ENCODE data around the gene PCNX2. TPM values are rescaled to one million over a fixed set of nuclear protein-coding genes. Genes with fewer than 3 reads are reported as not detected.
"Not testable (repeated sequence)": the region's sequence is repeated elsewhere in the genome, so short reads cannot be mapped to it uniquely, and the experiment has no call there.

PCNX2 gene
- total RNA-seq, 2 experiments from 2014 or later = 21.8 to 23.2 TPM

GRCh38 chr1:233183226-233184020 is 112.1 kb downstream of the PCNX2 start:
- Mint-ChIP-seq H3K4me3 (no peak overlapping the region), H3K9me3 (peaks cover 3% of the 10 kb centered on the region), H3K36me3 (ENCODE audit: low read depth) (peaks cover 42% of the 10 kb centered on the region), H3K4me1 (peaks cover 7% of the 10 kb centered on the region), H3K27ac (no peak overlapping the region), H3K27me3 (no peaks in the 10 kb centered on the region)
- CTCF ChIA-PET = interaction anchor here (0.6 kb wide), 1 partner anchor 34 kb away, joined by 3 read pairs; no protein-coding TSS in a partner anchor
- DNase-seq = no peak
- POLR2A ChIA-PET = interaction anchor here (0.8 kb wide), 1 partner anchor 96 kb away, joined by 3 read pairs; no protein-coding TSS in a partner anchor

GRCh38 chr1:233182587-233182986 is 112.9 kb downstream of the PCNX2 start:
- Mint-ChIP-seq H3K27me3 (no peaks in the 10 kb centered on the region), H3K4me1 (peaks cover 7% of the 10 kb centered on the region), H3K27ac (no peak overlapping the region), H3K9me3 (peaks cover 11% of the 10 kb centered on the region), H3K4me3 (no peak overlapping the region), H3K36me3 (ENCODE audit: low read depth) (peaks cover 50% of the 10 kb centered on the region)
- CTCF ChIA-PET = interaction anchor here (0.6 kb wide), 1 partner anchor 35 kb away, joined by 3 read pairs; no protein-coding TSS in a partner anchor
- no peak for DNase-seq
- POLR2A ChIA-PET = no interaction called here

- no peak overlapping the region for H3K27ac Mint-ChIP-seq
- POLR2A ChIA-PET = no interaction called here
Measured at GRCh38 chr1:233180641-233181364, 114.7 kb downstream of the PCNX2 start.

GRCh38 chr1:233179638-233180037 is 115.9 kb downstream of the PCNX2 start:
- peaks cover 78% of the 10 kb centered on the region for H3K36me3 Mint-ChIP-seq (ENCODE audit: low read depth)
- H3K4me1 Mint-ChIP-seq, DNase-seq, H3K27ac Mint-ChIP-seq, CTCF ChIA-PET, POLR2A ChIA-PET, H3K27me3 Mint-ChIP-seq, H3K4me3 Mint-ChIP-seq: not testable (repeated sequence)
- H3K9me3 Mint-ChIP-seq = peaks cover 17% of the 10 kb centered on the region

More at GRCh38 chr1:233180641-233181364, 114.7 kb downstream of the PCNX2 start:
- Mint-ChIP-seq H3K4me1 (peaks cover 7% of the 10 kb centered on the region), H3K9me3 (peaks cover 17% of the 10 kb centered on the region), H3K36me3 (ENCODE audit: low read depth) (peaks cover 66% of the 10 kb centered on the region), H3K27me3 (no peaks in the 10 kb centered on the region), H3K4me3 (no peak overlapping the region)
- no peak for DNase-seq
- CTCF ChIA-PET = no interaction called here

- POLR2A ChIA-PET = no interaction called here
- CTCF ChIA-PET = no interaction called here
- Mint-ChIP-seq H3K4me1 (no peaks in the 10 kb centered on the region), H3K9me3 (peaks cover 10% of the 10 kb centered on the region), H3K4me3 (no peak overlapping the region), H3K36me3 (ENCODE audit: low read depth) (peaks cover 62% of the 10 kb centered on the region), H3K27me3 (no peaks in the 10 kb centered on the region), H3K27ac (no peak overlapping the region)
- DNase-seq = no peak
Measured at GRCh38 chr1:233172201-233172600, 123.3 kb downstream of the PCNX2 start.

GRCh38 chr1:233170741-233171140 is 124.8 kb downstream of the PCNX2 start:
- Mint-ChIP-seq H3K4me1 (no peaks in the 10 kb centered on the region), H3K27ac (no peak overlapping the region), H3K36me3 (ENCODE audit: low read depth) (peaks cover 55% of the 10 kb centered on the region), H3K27me3 (no peaks in the 10 kb centered on the region), H3K4me3 (no peak overlapping the region), H3K9me3 (peaks cover 8% of the 10 kb centered on the region)
- CTCF ChIA-PET = no interaction called here
- no peak for DNase-seq
- POLR2A ChIA-PET = no interaction called here

- Mint-ChIP-seq H3K27me3 (no peaks in the 10 kb centered on the region), H3K4me3 (no peak overlapping the region), H3K4me1 (no peaks in the 10 kb centered on the region), H3K9me3 (peaks cover 14% of the 10 kb centered on the region), H3K27ac (no peak overlapping the region), H3K36me3 (ENCODE audit: low read depth) (peaks cover 54% of the 10 kb centered on the region)
- DNase-seq = no peak
- CTCF ChIA-PET = no interaction called here
- POLR2A ChIA-PET = no interaction called here
Measured at GRCh38 chr1:233168384-233168783, 127.1 kb downstream of the PCNX2 start.

GRCh38 chr1:233166896-233167295 is 128.6 kb downstream of the PCNX2 start:
- no peak overlapping the region for H3K27ac Mint-ChIP-seq
- H3K36me3 Mint-ChIP-seq (ENCODE audit: low read depth) = peaks cover 39% of the 10 kb centered on the region
- CTCF ChIA-PET = no interaction called here
- DNase-seq = no peak
- peaks cover 12% of the 10 kb centered on the region for H3K9me3 Mint-ChIP-seq
- no peak overlapping the region for H3K4me3 Mint-ChIP-seq
- no peaks in the 10 kb centered on the region for H3K4me1 Mint-ChIP-seq
- POLR2A ChIA-PET = no interaction called here
- no peaks in the 10 kb centered on the region for H3K27me3 Mint-ChIP-seq

- peaks cover 5% of the 10 kb centered on the region for H3K9me3 Mint-ChIP-seq
- no peaks in the 10 kb centered on the region for H3K4me1 Mint-ChIP-seq
- H3K36me3 Mint-ChIP-seq (ENCODE audit: low read depth) = peaks cover 43% of the 10 kb centered on the region
- POLR2A ChIA-PET = no interaction called here
- H3K27ac Mint-ChIP-seq = no peak overlapping the region
- H3K4me3 Mint-ChIP-seq = no peak overlapping the region
- no peaks in the 10 kb centered on the region for H3K27me3 Mint-ChIP-seq
- CTCF ChIA-PET = no interaction called here
- no peak for DNase-seq
Measured at GRCh38 chr1:233163696-233164095, 131.8 kb downstream of the PCNX2 start.

- POLR2A ChIA-PET = no interaction called here
- no peaks in the 10 kb centered on the region for H3K27me3 Mint-ChIP-seq
- DNase-seq = no peak
- peaks cover 25% of the 10 kb centered on the region for H3K36me3 Mint-ChIP-seq (ENCODE audit: low read depth)
- no peaks in the 10 kb centered on the region for H3K9me3 Mint-ChIP-seq
- CTCF ChIA-PET = no interaction called here
- no peak overlapping the region for H3K4me3 Mint-ChIP-seq
- H3K27ac Mint-ChIP-seq = no peak overlapping the region
- H3K4me1 Mint-ChIP-seq = no peaks in the 10 kb centered on the region
Measured at GRCh38 chr1:233158322-233158721, 137.2 kb downstream of the PCNX2 start.

GRCh38 chr1:233157245-233157644 is 138.3 kb downstream of the PCNX2 start:
- Mint-ChIP-seq H3K27ac (no peak overlapping the region), H3K36me3 (ENCODE audit: low read depth) (peaks cover 28% of the 10 kb centered on the region), H3K4me1 (no peaks in the 10 kb centered on the region), H3K4me3 (no peak overlapping the region), H3K9me3 (no peaks in the 10 kb centered on the region), H3K27me3 (no peaks in the 10 kb centered on the region)
- ChIA-PET CTCF (no interaction called here), POLR2A (no interaction called here)
- no peak for DNase-seq

GRCh38 chr1:233151861-233152260 is 143.7 kb downstream of the PCNX2 start:
- Mint-ChIP-seq H3K36me3 (ENCODE audit: low read depth) (peaks cover 11% of the 10 kb centered on the region), H3K4me1 (no peaks in the 10 kb centered on the region), H3K27ac (no peak overlapping the region)

GRCh38 chr1:233144434-233144833 is 151.1 kb downstream of the PCNX2 start:
- DNase-seq = no peak

More at GRCh38 chr1:233151861-233152260, 143.7 kb downstream of the PCNX2 start:
- CTCF ChIA-PET = no interaction called here
- POLR2A ChIA-PET = no interaction called here
- no peak for DNase-seq
- Mint-ChIP-seq H3K27me3 (no peaks in the 10 kb centered on the region), H3K4me3 (no peak overlapping the region), H3K9me3 (no peaks in the 10 kb centered on the region)

More at GRCh38 chr1:233144434-233144833, 151.1 kb downstream of the PCNX2 start:
- Mint-ChIP-seq H3K4me1 (no peaks in the 10 kb centered on the region), H3K9me3 (no peaks in the 10 kb centered on the region), H3K27ac (no peak overlapping the region), H3K4me3 (no peak overlapping the region), H3K36me3 (ENCODE audit: low read depth) (peaks cover 10% of the 10 kb centered on the region), H3K27me3 (no peaks in the 10 kb centered on the region)
- POLR2A ChIA-PET = no interaction called here
- CTCF ChIA-PET = no interaction called here
